Psoas muscle (tissue), 8 donors: ENCODE results near the gene ACOD1. TPM values are rescaled to one million over a fixed set of nuclear protein-coding genes. Genes with fewer than 3 reads are reported as not detected.

Experiments used
- ATAC-seq, 4 donors: fragments of 200-7000 bp; cut with Tn5 transposase; one replicate each; pipeline ENCODE4 v1.9.1; 2020; ENCODE audit warnings: moderate library complexity in 3 of 4, mild to moderate bottlenecking in 2 of 4
- DNase-seq, 2 donors: peaks; one replicate each; pipeline ENCODE4 v3.0.0-alpha.2; 2020
- H3K27ac ChIP-seq: fragments of 200-600 bp; one replicate; pipeline ENCODE4 v1.8.0; 2022
- H3K27me3 ChIP-seq, 3 donors: fragments of 200-600 bp in 1 of 3; one replicate each; pipeline versions ENCODE4 v1.6.1 to v1.8.0; 2013 to 2022; ENCODE audit warnings: low read length in 2 of 3, mild to moderate bottlenecking in 2 of 3, moderate library complexity in 1 of 3; ENCODE audit not compliant: insufficient read depth in 3 of 3
- H3K36me3 ChIP-seq, 2 donors: fragments of 200-600 bp in 1 of 2; one replicate each; pipeline versions ENCODE4 v1.6.1 to v1.8.0; 2013 to 2022; ENCODE audit warnings: low read depth in 1 of 2, mild to moderate bottlenecking in 1 of 2, moderate library complexity in 1 of 2; ENCODE audit not compliant: insufficient read depth in 1 of 2
- H3K4me1 ChIP-seq: fragments of 200-600 bp; one replicate; pipeline ENCODE4 v1.8.0; 2022
- H3K4me3 ChIP-seq: fragments of 200-600 bp; one replicate; pipeline ENCODE4 v1.8.0; 2022; ENCODE audit warnings: mild to moderate bottlenecking
- H3K9me3 ChIP-seq: fragments of 200-600 bp; one replicate; pipeline ENCODE4 v1.8.0; 2022
- CTCF ChIP-seq: fragments of 200-600 bp; IDR thresholded peaks from one replicate; pipeline ENCODE4 v1.8.0; 2022; ENCODE audit warnings: antibody characterized with exemption
- WGBS, 3 donors: extraction: QIAGEN DNeasy Blood & Tissue Kit; methylation state at CpG; one replicate each; pipeline versions ENCODE4 v1.1.6 to v1.1.7; 2013; 5-methylcytosine and 5-hydroxymethylcytosine counted together
- intact Hi-C, 2 donors: fragments of 100-400 bp; cut with DNase I; formaldehyde crosslinking; loops; one replicate each; pipeline versions ENCODE4 v1.11.0 to v1.14.2; 2022
- polyA plus RNA-seq, 3 donors: library from polyadenylated mRNA; stranded (reverse); fragments of 200-250 nt; gene quantifications; one replicate each; pipeline ENCODE4 v1.2.3, GENCODE V29; 2013
- total RNA-seq, 4 donors: library from RNA; stranded (reverse); fragmentation: NEBNext Ultra II Directional in 2 of 4; extraction: Animal tissue kit (Norgen Biotek cat#: 25700) in 2 of 4; gene quantifications; one replicate each; pipeline versions ENCODE4 v1.2.1 to v1.2.4, GENCODE V29; 2021 to 2023
- donor health status: healthy with polysubstance abuse.
- donor health status: DM: no; HTN: no; CAD: no; lungs with moderate emphysema.
- donor health status: Bipolar disorder and iron deficiency.
- donor health status: healthy.
- donor health status: DM: yes; HTN: yes; CAD: no.
- donor health status: DM: no; HTN: no; CAD: no.
- donor health status: DM: no; HTN: no; CAD: no.
- donor health status: DM: yes; HTN: yes; CAD: no.

ACOD1 gene
- total and polyA plus RNA-seq, 7 donors, result not detected

GRCh38 chr13:76982061-76982460 lies 33.8 kb downstream of the ACOD1 start:
- Histone ChIP-seq H3K9me3 (no peaks in the 10 kb centered on the region), H3K27me3 (peaks cover 0 to 5% (median 0%) of the 10 kb centered on the region in 3 donors), H3K36me3 (no peaks in the 10 kb centered on the region), H3K27ac (no peak overlapping the region), H3K4me3 (no peak overlapping the region), H3K4me1 (no peaks in the 10 kb centered on the region)
- 62 to 72% (median 67%) methylated on average over 6 of the region's 6 CpGs for WGBS, 3 donors
- ATAC-seq (no peak), DNase-seq (no peak)
- intact Hi-C loops, result loop anchor here in 1 of 2 donors (5.0 to 10.0 kb wide), 2 partner anchors 1110 to 1287 kb away; no protein-coding TSS in a partner anchor
- TF ChIP-seq CTCF, result no peak

- 72 to 79% (median 76%) methylated on average over 5 of the region's 5 CpGs for WGBS, 3 donors
- no peak for ATAC-seq
- no peak for TF ChIP-seq CTCF
- Histone ChIP-seq H3K4me3 (no peak overlapping the region), H3K27me3 (peaks cover 0 to 5% (median 0%) of the 10 kb centered on the region in 3 donors), H3K9me3 (no peaks in the 10 kb centered on the region), H3K36me3 (no peaks in the 10 kb centered on the region), H3K4me1 (no peaks in the 10 kb centered on the region), H3K27ac (no peak overlapping the region)
- DNase-seq, result no peak
- intact Hi-C loops, result loop anchor here in 1 of 2 donors (5.0 to 10.0 kb wide), 2 partner anchors 1111 to 1289 kb away; no protein-coding TSS in a partner anchor
Observed at GRCh38 chr13:76983676-76984075, 35.4 kb downstream of the ACOD1 start.

DNA sequence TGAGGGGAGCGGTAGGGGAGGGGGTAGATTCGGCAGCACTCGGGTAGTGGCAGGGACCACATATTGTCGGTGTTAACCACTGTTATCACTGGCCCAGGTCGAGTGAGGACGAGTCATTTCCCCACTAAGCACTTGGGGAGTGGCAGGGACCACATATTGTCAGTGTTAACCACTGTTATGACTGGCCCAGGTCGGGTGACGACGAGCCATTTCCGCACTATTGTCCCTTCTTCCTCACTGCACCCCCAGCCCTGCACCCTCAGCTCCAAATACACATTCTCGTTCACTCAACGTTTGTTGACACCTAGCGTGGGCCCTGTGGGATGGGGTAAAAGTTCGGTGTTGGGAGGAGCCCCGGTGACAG lies 43.1 kb downstream of the ACOD1 start:
- WGBS, 3 donors, result 34 to 40% (median 39%) methylated on average over 15 of the region's 15 CpGs

DNA sequence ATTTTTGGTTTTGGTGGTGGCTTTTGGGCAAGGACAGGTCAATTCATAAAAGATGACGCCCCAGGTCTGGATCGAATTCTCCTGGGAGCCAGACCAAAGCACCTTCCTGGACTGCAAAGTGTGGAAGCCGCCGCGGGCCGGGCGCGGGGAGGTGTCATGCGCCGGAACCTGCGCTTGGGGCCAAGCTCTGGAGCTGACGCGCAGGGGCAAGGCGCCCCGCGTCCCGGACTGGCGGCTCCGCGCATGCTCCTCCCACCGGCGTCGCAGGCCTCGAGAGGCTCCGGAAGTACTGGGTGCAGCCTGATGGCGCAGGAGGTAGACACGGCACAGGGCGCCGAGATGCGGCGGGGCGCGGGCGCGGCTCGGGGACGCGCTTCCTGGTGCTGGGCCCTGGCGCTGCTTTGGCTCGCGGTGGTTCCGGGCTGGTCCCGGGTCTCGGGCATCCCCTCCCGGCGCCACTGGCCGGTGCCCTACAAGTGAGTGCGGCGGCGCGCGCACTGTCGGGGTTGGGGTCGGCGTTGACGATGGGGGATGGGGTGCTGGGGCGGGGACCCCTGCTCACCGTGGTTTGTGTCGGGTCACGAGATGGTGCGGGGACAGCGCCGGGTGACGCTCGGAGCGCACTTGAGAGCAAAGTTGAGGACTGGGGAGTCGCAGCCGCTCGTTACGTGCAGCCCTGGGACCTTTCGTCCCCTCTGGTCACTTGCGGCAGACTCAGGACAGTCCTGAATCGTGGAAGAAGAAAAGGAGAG lies 43.7 kb downstream of the ACOD1 start, which contains the start of gene CLN5:
CLN5 (plus strand) TSS at position 286 of the 752 bp plus-strand sequence; CDS start at position 304, 18 bp downstream.
- TF ChIP-seq CTCF, result peak; percentile 8
- Histone ChIP-seq H3K27ac (peak within 1 kb of the TSS; percentile 91), H3K27me3 (no peaks in the 10 kb centered on the region), H3K36me3 (peaks cover 2 to 21% of the 10 kb centered on the region in 2 donors), H3K9me3 (no peaks in the 10 kb centered on the region), H3K4me3 (peak within 1 kb of the TSS; percentile 86), H3K4me1 (peaks cover 11% of the 10 kb centered on the region)
- 1% methylated on average over 67 to 73 of the region's 73 CpGs for WGBS, 3 donors
- DNase-seq (peak; percentile 95 to 98), ATAC-seq (peak; percentile 97 to 99 (median 98))
- intact Hi-C loops, result loop anchor here in 1 of 2 donors (5.0 kb wide), 1 partner anchor 35 kb away; the partner anchor contains the start of gene FBXL3

More for the DNA sequence above, 43.1 kb downstream of the ACOD1 start:
- intact Hi-C loops, result loop anchor here in 1 of 2 donors (5.0 kb wide), 1 partner anchor 36 kb away; the partner anchor contains the start of gene FBXL3
- Histone ChIP-seq H3K27me3 (no peaks in the 10 kb centered on the region), H3K9me3 (no peaks in the 10 kb centered on the region), H3K4me3 (peak overlapping the region; percentile 86), H3K36me3 (peaks cover 0 to 16% of the 10 kb centered on the region in 2 donors), H3K4me1 (peaks cover 11% of the 10 kb centered on the region), H3K27ac (peak overlapping the region; percentile 91)
- ATAC-seq (peak; percentile 6 to 23 (median 19)), DNase-seq (peak; percentile 48 to 67)
- no peak for TF ChIP-seq CTCF
